OCI-LY7 (cell line): Measurements from ENCODE around the gene ADM2. TPM values are rescaled to one million over a fixed set of nuclear protein-coding genes. Genes with fewer than 3 reads are reported as not detected.
A peak's percentile ranks its signal among the peaks of the same experiment; 100 is the strongest.

Experiments used
- BruUV-seq: library from RNA; stranded (reverse); fragments of 400-500 nt; replicated peaks from 2 replicates; lab custom pipeline; 2021; lab: Mats Ljungman, UMichigan
- CTCF ChIA-PET: fragments of 300-600 bp; sonication (Branson Sonifier 250); formaldehyde crosslinking; loops from one replicate; lab custom pipeline; 2022; ENCODE audit warnings: antibody characterized with exemption; ENCODE audit not compliant: unreplicated experiment; lab: Charles Lee
- POLR2A ChIA-PET: fragments of 300-600 bp; sonication (Branson Sonifier 250); formaldehyde crosslinking; loops from one replicate; lab custom pipeline; 2022; ENCODE audit warnings: antibody characterized with exemption; lab: Charles Lee
- DNase-seq: peaks from one replicate; pipeline ENCODE4 v3.0.0-alpha.2; 2015; ENCODE audit warnings: low spot score
- H2AFZ ChIP-seq: fragments of 200-600 bp; sonication (generic), shearing (Covaris generic); 2 replicates; pipeline ENCODE4 v1.6.1; 2014; ENCODE audit warnings: mild to moderate bottlenecking, antibody characterized with exemption, low read length, moderate library complexity
- H3K27ac ChIP-seq: fragments of 200-600 bp; sonication (generic); 2 replicates; pipeline ENCODE4 v1.5.1; 2014; ENCODE audit warnings: mixed run types, low read depth, mild to moderate bottlenecking, moderate library complexity, low read length, inconsistent platforms; ENCODE audit not compliant: poor library complexity, severe bottlenecking
- H3K36me3 ChIP-seq: fragments of 200-600 bp; sonication (generic); 2 replicates; pipeline ENCODE4 v1.6.1; 2014; ENCODE audit warnings: mild to moderate bottlenecking, antibody characterized with exemption, low read length, moderate library complexity, mixed read lengths; ENCODE audit not compliant: insufficient read depth
- H3K4me1 ChIP-seq: fragments of 200-600 bp; sonication (generic); 2 replicates; pipeline ENCODE4 v1.5.1; 2014; ENCODE audit warnings: mild to moderate bottlenecking, low read length; ENCODE audit not compliant: insufficient read depth, poor library complexity, severe bottlenecking
- H3K4me2 ChIP-seq: fragments of 200-600 bp; sonication (generic); 2 replicates; pipeline ENCODE4 v1.6.1; 2014; ENCODE audit warnings: mild to moderate bottlenecking, low read length
- H3K4me3 ChIP-seq: fragments of 200-600 bp; sonication (generic); 2 replicates; pipeline ENCODE4 v1.5.1; 2014; ENCODE audit warnings: mild to moderate bottlenecking, low read depth, low read length; ENCODE audit not compliant: poor library complexity, severe bottlenecking
- H3K79me2 ChIP-seq: fragments of 200-600 bp; sonication (generic); 2 replicates; pipeline ENCODE4 v1.6.1; 2016; ENCODE audit warnings: low read depth, mild to moderate bottlenecking, low read length, moderate library complexity, mixed read lengths; ENCODE audit not compliant: insufficient read depth
- H3K9me2 ChIP-seq: fragments of 200-600 bp; sonication (generic); 2 replicates; pipeline ENCODE4 v1.6.1; 2016; ENCODE audit warnings: mild to moderate bottlenecking, low read length, mixed read lengths; ENCODE audit not compliant: insufficient read depth
- H3K9me3 ChIP-seq: fragments of 200-600 bp; sonication (generic); 2 replicates; pipeline ENCODE4 v1.6.1; 2014; ENCODE audit warnings: mild to moderate bottlenecking, mixed run types, low read length, mixed read lengths
- H4K20me1 ChIP-seq: fragments of 200-600 bp; sonication (generic); 2 replicates; pipeline ENCODE4 v1.6.1; 2014; ENCODE audit warnings: mild to moderate bottlenecking, antibody characterized with exemption, low read length, moderate library complexity, mixed read lengths; ENCODE audit not compliant: insufficient read depth
- CTCF ChIP-seq: fragments of 200-600 bp; sonication (generic); conservative IDR thresholded peaks from 2 replicates; pipeline ENCODE4 v1.5.1; 2014; ENCODE audit warnings: mild to moderate bottlenecking, antibody characterized with exemption, low read length, moderate library complexity, mixed read lengths
- EZH2phosphoT487 ChIP-seq: fragments of 200-600 bp; sonication (generic); IDR thresholded peaks from 2 replicates; pipeline ENCODE4 v1.6.1; 2018; ENCODE audit warnings: low read depth, borderline replicate concordance, mild to moderate bottlenecking, mixed run types, antibody characterized with exemption, low read length, moderate library complexity, mixed read lengths
- intact Hi-C: fragments of 100-400 bp; cut with micrococcal nuclease; formaldehyde crosslinking; loops from one replicate; pipeline ENCODE4 v1.10.0; 2022; ENCODE audit not compliant: unreplicated experiment
- total RNA-seq, 2 experiments: library from RNA; depleted of rRNA in 1 of 2; stranded (reverse); fragments of >200 nt in 1 of 2; shearing (Covaris generic) in 1 of 2; gene quantifications; 2 replicates each; pipeline ENCODE4 v1.2.3, GENCODE V29; 2014 to 2022

Gene ADM2
- total RNA-seq, 2 experiments from 2014 or later = 4.3 to 7.9 TPM

- intact Hi-C loops = loop anchor here (2.0 kb wide), 1 partner anchor 52 kb away; the partner anchor contains the start of gene CHKB
- POLR2A ChIA-PET = interaction anchor here (0.5 kb wide), 1 partner anchor 15 kb away, joined by 3 read pairs; the partner anchor contains the start of gene KLHDC7B
- Histone ChIP-seq H3K9me2 (no peaks in the 10 kb centered on the region), H3K36me3 (no peaks in the 10 kb centered on the region), H3K4me1 (peaks cover 68% of the 10 kb centered on the region), H3K4me3 (peak overlapping the region; percentile 71), H3K4me2 (peak overlapping the region; percentile 92), H3K9me3 (no peaks in the 10 kb centered on the region), H3K79me2 (no peaks in the 10 kb centered on the region), H4K20me1 (no peaks in the 10 kb centered on the region), H3K27ac (peak overlapping the region; percentile 53), H2AFZ (peak overlapping the region; percentile 7; the same call in 1 of the 2 replicates)
- CTCF ChIA-PET = no interaction called here
- peak; percentile 90 for DNase-seq
- TF ChIP-seq CTCF (no peak), EZH2phosphoT487 (no peak)
- BruUV-seq = no TSS peak
Observed at GRCh38 chr22:50530877-50531545, 49.7 kb downstream of the ADM2 start.

GRCh38 chr22:50531546-50531961, 50.2 kb downstream of the ADM2 start:
- intact Hi-C loops = loop anchor here (2.0 kb wide), 1 partner anchor 51 kb away; the partner anchor contains the start of gene CHKB
- no peak for TF ChIP-seq CTCF
- TF ChIP-seq EZH2phosphoT487 = no peak
- Histone ChIP-seq H3K9me2 (no peaks in the 10 kb centered on the region), H3K27ac (peak overlapping the region; percentile 53), H4K20me1 (no peaks in the 10 kb centered on the region), H3K4me1 (peaks cover 73% of the 10 kb centered on the region), H2AFZ (peak overlapping the region; percentile 5; the same call in 1 of the 2 replicates), H3K36me3 (no peaks in the 10 kb centered on the region), H3K79me2 (no peaks in the 10 kb centered on the region), H3K9me3 (no peaks in the 10 kb centered on the region), H3K4me3 (peak overlapping the region; percentile 71), H3K4me2 (peak overlapping the region; percentile 92)
- no TSS peak for BruUV-seq
- POLR2A ChIA-PET = interaction anchor here (0.5 kb wide), 1 partner anchor 14 kb away, joined by 3 read pairs; the partner anchor contains the start of gene KLHDC7B
- peak; percentile 72 for DNase-seq
- CTCF ChIA-PET = no interaction called here
